GM21737 (cell line): ENCODE data around the gene FGF12.

ENCODE experiments used
- ATAC-seq: cut with Tn5 transposase; IDR thresholded peaks from one replicate; pipeline ENCODE4 v1.9.1; 2021; ENCODE audit warnings: mild to moderate bottlenecking, moderate library complexity; ENCODE audit not compliant: unreplicated experiment

The FGF12 gene

GRCh38 chr3:192422321-192422996 is 304.9 kb downstream of the FGF12 start:
- ATAC-seq, result no peak

GRCh38 chr3:192419312-192419711 is 308.0 kb downstream of the FGF12 start:
- ATAC-seq, result no peak

- no peak for ATAC-seq
Observed at GRCh38 chr3:192417559-192418055, 309.7 kb downstream of the FGF12 start.

GRCh38 chr3:192417017-192417416 is 310.3 kb downstream of the FGF12 start:
- ATAC-seq, result no peak

- no peak for ATAC-seq
Observed at GRCh38 chr3:192413461-192413860, 313.9 kb downstream of the FGF12 start.

- no peak for ATAC-seq
Observed at GRCh38 chr3:192410684-192410960, 316.7 kb downstream of the FGF12 start.

- ATAC-seq, result no peak
Observed at GRCh38 chr3:192409838-192410683, 317.3 kb downstream of the FGF12 start.

GRCh38 chr3:192409201-192409837 is 318.0 kb downstream of the FGF12 start:
- no peak for ATAC-seq

GRCh38 chr3:192408647-192409200 is 318.6 kb downstream of the FGF12 start:
- ATAC-seq, result no peak

- no peak for ATAC-seq
Observed at GRCh38 chr3:192408007-192408646, 319.2 kb downstream of the FGF12 start.

- no peak for ATAC-seq
Observed at GRCh38 chr3:192399767-192400166, 327.6 kb downstream of the FGF12 start.

- no peak for ATAC-seq
Observed at GRCh38 chr3:192397012-192397411, 330.3 kb downstream of the FGF12 start.

- no peak for ATAC-seq
Observed at GRCh38 chr3:192395506-192395905, 331.8 kb downstream of the FGF12 start.

- ATAC-seq, result no peak
Observed at GRCh38 chr3:192392986-192393385, 334.4 kb downstream of the FGF12 start.

GRCh38 chr3:192382861-192383260 is 344.5 kb downstream of the FGF12 start:
- no peak for ATAC-seq

GRCh38 chr3:192373586-192373985 is 353.8 kb downstream of the FGF12 start:
- no peak for ATAC-seq

- no peak for ATAC-seq
Observed at GRCh38 chr3:192373032-192373431, 354.3 kb downstream of the FGF12 start.

GRCh38 chr3:192372616-192373015 is 354.7 kb downstream of the FGF12 start:
- no peak for ATAC-seq

GRCh38 chr3:192371870-192372400 is 355.4 kb downstream of the FGF12 start:
- no peak for ATAC-seq

- no peak for ATAC-seq
Observed at GRCh38 chr3:192367616-192368015, 359.7 kb downstream of the FGF12 start.

- ATAC-seq, result no peak
Observed at GRCh38 chr3:192366916-192367315, 360.4 kb downstream of the FGF12 start.
